Coronary artery (tissue), 2 donors: ENCODE measurements around the gene SIGLEC10.
A peak's percentile ranks its signal among the peaks of the same experiment; 100 is the strongest.

Experiments used
- DNase-seq: peaks from one replicate; pipeline ENCODE4 v3.0.0-alpha.2; 2017; ENCODE audit warnings: low spot score
- H3K27ac ChIP-seq, 2 donors: fragments of 200-600 bp; sonication (generic); one replicate each; pipeline ENCODE4 v1.5.1; 2016 to 2019
- H3K4me3 ChIP-seq: fragments of 200-600 bp; sonication (generic); 2 replicates; pipeline ENCODE4 v1.5.1; 2016; ENCODE audit warnings: mild to moderate bottlenecking, moderate library complexity
- CTCF ChIP-seq: fragments of 200-600 bp; sonication (generic); IDR thresholded peaks from one replicate; pipeline ENCODE4 v1.5.1; 2019; ENCODE audit warnings: antibody characterized with exemption

The SIGLEC10 gene

DNA sequence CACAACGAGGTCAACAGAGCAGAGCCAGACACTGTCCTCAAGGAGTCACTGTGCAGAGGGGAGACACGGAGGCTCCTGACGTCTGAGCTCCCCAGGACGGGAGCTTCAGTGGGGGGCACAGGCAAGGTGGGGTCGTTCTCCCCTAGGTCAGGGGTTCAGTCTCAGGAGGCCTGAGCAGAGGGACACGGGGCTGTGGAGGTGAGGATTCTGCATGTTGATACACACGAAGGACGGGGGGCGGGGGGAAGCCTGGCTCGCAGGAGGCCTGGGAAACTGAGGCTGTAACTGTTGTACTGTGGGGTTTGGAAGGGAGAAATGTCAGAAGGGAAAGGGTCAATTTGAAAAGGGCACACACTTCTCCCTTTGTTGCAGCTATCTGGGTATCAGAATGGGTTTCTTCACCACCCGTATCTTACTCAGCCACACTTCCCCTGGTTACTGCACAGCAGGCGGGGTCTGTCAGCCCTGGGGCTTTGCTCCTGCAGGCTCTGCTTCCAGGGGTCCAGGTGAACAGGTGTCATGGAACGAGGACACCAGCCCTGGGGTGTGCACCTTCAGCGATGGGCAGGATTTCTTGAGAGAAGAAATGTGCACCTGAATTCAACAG lies 41.6 kb upstream of the SIGLEC10 start:
- DNase-seq = peak; percentile 49
- no peak overlapping the region for H3K27ac ChIP-seq
- TF ChIP-seq CTCF = no peak
- no peak overlapping the region for H3K4me3 ChIP-seq

DNA sequence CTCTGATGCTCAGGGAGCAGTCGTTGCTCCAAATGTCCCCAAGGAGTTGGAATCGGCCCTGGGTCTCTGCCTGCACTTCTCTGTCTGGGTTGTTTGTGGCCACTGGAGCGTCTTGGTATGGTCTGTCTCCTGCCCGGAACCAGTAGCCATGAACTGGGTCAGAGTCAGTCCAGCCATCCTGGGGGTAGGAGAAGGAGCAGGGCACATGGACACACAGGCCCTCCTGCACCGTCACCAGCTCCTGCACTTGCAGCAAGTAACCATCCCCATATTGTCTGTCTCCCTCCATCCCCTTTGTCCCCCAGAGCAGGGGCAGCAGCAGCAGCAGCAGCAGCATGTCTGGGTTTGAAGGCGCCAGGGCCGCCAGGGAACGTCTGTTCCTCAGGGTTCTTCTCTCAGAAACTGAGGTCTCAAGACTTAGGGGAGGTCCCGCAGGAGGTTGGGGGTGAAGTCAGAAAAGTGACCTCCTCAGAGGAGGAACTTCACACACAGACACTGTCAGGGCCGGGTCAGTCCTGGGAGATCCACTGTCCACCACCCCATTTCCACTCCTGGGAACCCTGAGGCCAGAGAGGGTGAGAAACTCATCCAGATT lies 40.7 kb upstream of the SIGLEC10 start, which contains the start of gene SIGLEC8:
Gene SIGLEC8 (minus strand): TSS at position 404 of the 595 bp plus-strand sequence. CDS start 67 bp downstream, at position 337.
- H3K27ac ChIP-seq = no peak within 1 kb of the TSS
- no peak for TF ChIP-seq CTCF
- peak; percentile 50 for DNase-seq
- no peak within 1 kb of the TSS for H3K4me3 ChIP-seq

DNA sequence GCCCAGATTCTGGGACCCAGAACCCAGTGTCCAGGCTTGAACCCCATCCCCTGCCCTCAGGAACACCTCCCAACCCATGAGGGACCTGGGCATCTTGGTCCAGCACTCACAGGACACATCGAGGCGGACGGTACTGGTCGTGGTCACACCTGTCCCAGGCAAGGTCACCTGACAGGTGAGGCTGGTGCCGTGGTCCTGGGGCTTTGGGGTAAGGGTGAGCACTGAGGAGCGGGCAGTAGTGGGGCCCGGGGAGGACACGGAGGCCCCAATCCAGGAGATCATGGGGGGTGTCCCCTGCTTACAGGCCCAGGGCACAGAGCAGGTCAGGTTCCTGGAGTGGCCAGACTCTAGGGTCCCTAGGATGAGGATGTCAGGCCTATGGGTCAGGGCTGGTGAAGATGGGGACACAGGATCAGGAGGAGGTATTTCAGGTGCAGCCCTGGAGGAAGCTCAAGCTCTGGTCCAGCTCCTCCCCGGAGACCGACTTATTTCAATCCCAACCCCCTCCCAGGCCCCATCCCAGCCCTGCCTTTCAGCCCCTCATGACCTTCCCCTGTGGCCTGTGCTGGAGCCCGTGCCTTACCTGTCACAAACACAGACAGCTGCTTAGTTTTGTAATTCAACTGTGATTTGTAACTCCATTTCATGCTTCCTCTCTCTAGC lies 40.0 kb upstream of the SIGLEC10 start:
- Histone ChIP-seq H3K27ac (no peak overlapping the region), H3K4me3 (no peak overlapping the region)
- DNase-seq = peak; percentile 61
- no peak for TF ChIP-seq CTCF

DNA sequence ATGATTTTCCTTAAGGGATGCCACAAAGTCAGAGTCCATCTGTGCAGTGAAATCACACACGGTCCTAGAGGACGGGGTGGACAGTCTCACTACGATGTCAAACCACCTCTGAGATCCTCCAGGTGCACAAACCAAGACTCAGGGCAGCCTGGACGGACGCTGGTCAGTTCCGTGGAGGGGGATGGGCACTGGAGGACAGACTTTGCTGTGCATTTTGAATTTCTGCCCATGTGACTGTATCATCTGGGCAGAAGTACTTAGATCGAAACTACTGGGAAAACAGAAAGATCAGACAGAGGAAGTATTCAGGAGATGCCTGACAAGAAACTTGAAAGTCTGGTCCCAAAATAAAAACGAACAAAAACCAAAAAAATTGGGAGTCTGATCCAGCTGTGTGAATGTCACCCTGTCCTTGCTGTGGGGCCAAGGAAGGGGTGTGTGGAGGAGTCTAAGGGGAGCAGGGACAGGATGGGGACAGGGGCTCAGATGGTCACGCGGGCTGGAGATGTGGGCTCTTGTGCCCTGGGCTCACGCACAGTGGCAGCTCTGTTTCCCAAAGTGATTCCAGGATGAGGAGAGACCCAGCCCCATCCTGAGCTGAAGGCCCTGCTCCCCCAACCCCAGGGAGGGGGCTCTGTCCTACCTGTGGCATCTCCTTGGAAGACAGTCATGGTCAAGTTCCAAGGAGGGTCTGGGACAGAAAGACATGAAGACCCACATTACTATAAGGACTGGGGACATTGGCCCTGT lies 39.3 kb upstream of the SIGLEC10 start:
- no peak overlapping the region for H3K4me3 ChIP-seq
- no peak for TF ChIP-seq CTCF

GRCh38 chr19:51450730-51451307 lies 33.4 kb upstream of the SIGLEC10 start:
- TF ChIP-seq CTCF = no peak
- no peak for DNase-seq
- H3K27ac ChIP-seq = no peak overlapping the region
- no peak overlapping the region for H3K4me3 ChIP-seq

More for the DNA sequence above, 39.3 kb upstream of the SIGLEC10 start:
- H3K27ac ChIP-seq = no peak overlapping the region
- no peak for DNase-seq

- DNase-seq = no peak
- no peak for TF ChIP-seq CTCF
- no peak overlapping the region for H3K27ac ChIP-seq
- no peak overlapping the region for H3K4me3 ChIP-seq
These were observed 31.1 kb upstream of the SIGLEC10 start for GRCh38 chr19:51448411-51449016.
